ENCODE measurements around the gene RND2.

DNA sequence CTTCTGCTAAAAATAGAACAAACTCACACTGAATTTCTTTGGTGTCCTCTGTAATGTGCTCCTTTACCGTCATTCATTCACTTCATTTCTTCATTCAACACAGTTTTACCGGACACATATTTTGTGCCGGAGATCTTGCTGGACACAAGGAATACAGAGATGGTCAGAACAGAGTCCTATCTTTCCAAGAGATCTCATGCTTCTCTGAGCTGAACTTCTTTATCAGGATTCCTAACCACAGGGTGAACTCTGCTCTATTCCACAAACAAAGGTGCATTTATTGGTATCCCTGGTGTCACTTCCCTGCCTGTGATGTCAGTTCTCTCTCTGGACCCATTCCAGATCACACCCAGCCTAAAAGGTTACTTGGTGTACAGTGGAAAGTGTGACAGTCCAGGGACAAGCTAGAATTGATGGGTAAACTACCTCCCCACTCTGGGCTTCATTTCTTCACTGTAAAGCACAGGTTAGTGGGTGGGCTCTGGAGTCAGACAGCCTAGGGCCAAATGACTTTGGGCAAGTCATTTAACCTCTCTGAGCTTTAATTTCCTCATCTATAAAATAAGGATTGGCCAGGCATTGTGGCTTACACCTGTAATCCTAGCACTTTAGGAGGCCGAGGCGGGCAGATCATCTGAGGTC is 14.2 kb upstream of the RND2 start:
- TF ChIP-seq EZH2 (IDR thresholded peaks at IDR 0.05; ENCODE audit: borderline replicate concordance, low read length), result no peak
- TF ChIP-seq, protein P1, sequence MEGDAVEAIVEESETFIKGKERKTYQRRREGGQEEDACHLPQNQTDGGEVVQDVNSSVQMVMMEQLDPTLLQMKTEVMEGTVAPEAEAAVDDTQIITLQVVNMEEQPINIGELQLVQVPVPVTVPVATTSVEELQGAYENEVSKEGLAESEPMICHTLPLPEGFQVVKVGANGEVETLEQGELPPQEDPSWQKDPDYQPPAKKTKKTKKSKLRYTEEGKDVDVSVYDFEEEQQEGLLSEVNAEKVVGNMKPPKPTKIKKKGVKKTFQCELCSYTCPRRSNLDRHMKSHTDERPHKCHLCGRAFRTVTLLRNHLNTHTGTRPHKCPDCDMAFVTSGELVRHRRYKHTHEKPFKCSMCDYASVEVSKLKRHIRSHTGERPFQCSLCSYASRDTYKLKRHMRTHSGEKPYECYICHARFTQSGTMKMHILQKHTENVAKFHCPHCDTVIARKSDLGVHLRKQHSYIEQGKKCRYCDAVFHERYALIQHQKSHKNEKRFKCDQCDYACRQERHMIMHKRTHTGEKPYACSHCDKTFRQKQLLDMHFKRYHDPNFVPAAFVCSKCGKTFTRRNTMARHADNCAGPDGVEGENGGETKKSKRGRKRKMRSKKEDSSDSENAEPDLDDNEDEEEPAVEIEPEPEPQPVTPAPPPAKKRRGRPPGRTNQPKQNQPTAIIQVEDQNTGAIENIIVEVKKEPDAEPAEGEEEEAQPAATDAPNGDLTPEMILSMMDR (conservative IDR thresholded peaks at IDR 0.05 in 1 of 2, IDR thresholded peaks at IDR 0.05 in 1 of 2; ENCODE audit: extremely low read depth in 1 of 2, insufficient read depth in 1 of 2, low read depth in 1 of 2, low read length in 2 of 2), result no peak

Measured in mammary epithelial cell (primary cell).